Gastrocnemius medialis (tissue), 4 donors: Measurements from ENCODE around the gene APLN. TPM values are rescaled to one million over a fixed set of nuclear protein-coding genes. Genes with fewer than 3 reads are reported as not detected.
A peak's percentile ranks its signal among the peaks of the same experiment; 100 is the strongest.

Experiments used
- ATAC-seq, 2 donors: fragments of 150-250 bp; one replicate each; pipeline ENCODE4 v1.9.1; 2016
- DNase-seq, 2 donors: peaks; one replicate each; pipeline ENCODE4 v3.0.0-alpha.2; 2019
- H3K27ac ChIP-seq, 4 donors: fragments of 200-600 bp; sonication (generic); 1 replicate in 1 of 4; 2 replicates in 3 of 4; pipeline ENCODE4 v1.5.1; 2016 to 2018; ENCODE audit warnings: mild to moderate bottlenecking in 2 of 4, moderate library complexity in 1 of 4
- H3K27me3 ChIP-seq, 3 donors: fragments of 200-600 bp; sonication (generic) in 2 of 3; 1 replicate in 1 of 3; 2 replicates in 2 of 3; pipeline versions ENCODE4 v1.5.1 to v1.6.0; 2016 to 2019; ENCODE audit warnings: mild to moderate bottlenecking in 1 of 3, moderate library complexity in 1 of 3
- H3K36me3 ChIP-seq, 2 donors: fragments of 200-600 bp; sonication (generic) in 1 of 2; one replicate each; pipeline ENCODE4 v1.5.1; 2017 to 2018
- H3K4me1 ChIP-seq, 2 donors: fragments of 200-600 bp; sonication (generic) in 1 of 2; one replicate each; pipeline ENCODE4 v1.5.1; 2016 to 2017; ENCODE audit warnings: mild to moderate bottlenecking in 2 of 2
- H3K4me3 ChIP-seq, 4 donors: fragments of 200-600 bp; sonication (generic) in 3 of 4; 1 replicate in 1 of 4; 2 replicates in 3 of 4; pipeline ENCODE4 v1.5.1; 2016 to 2019; ENCODE audit warnings: mild to moderate bottlenecking in 2 of 4
- H3K9me3 ChIP-seq, 3 donors: fragments of 200-600 bp; sonication (generic) in 2 of 3; 1 replicate in 1 of 3; 2 replicates in 2 of 3; pipeline ENCODE4 v1.5.1; 2016 to 2019
- CTCF ChIP-seq, 5 experiments: fragments of 450-650 bp in 3 of 5; fragments of 200-600 bp in 2 of 5; sonication (generic) in 2 of 5; IDR thresholded peaks in 4 of 5; conservative IDR thresholded peaks in 1 of 5; 1 replicate in 4 of 5; 2 replicates in 1 of 5; pipeline ENCODE4 v1.5.1; 2016 to 2019; ENCODE audit warnings: antibody characterized with exemption in 5 of 5, mild to moderate bottlenecking in 3 of 5, moderate library complexity in 3 of 5
- POLR2A ChIP-seq, 2 donors: fragments of 450-650 bp; IDR thresholded peaks; one replicate each; pipeline ENCODE4 v1.6.1; 2017; ENCODE audit warnings: antibody characterized with exemption in 2 of 2, mild to moderate bottlenecking in 2 of 2, moderate library complexity in 2 of 2
- in situ Hi-C, 4 donors: fragments of 200-750 bp; cut with MboI; loops; one replicate each; pipeline versions ENCODE4 v1.15.0 to v1.8.0; 2017; ENCODE audit warnings: low sequenced_read_pairs in 4 of 4
- intact Hi-C: fragments of 100-400 bp; cut with DNase I; formaldehyde crosslinking; loops from one replicate; pipeline ENCODE4 v1.15.1; 2023; ENCODE audit warnings: low total_unique reads
- total RNA-seq, 4 donors: library from RNA; depleted of rRNA; stranded (reverse); fragments of >200 nt; gene quantifications; one replicate each; pipeline versions ENCODE4 v1.1.0 to v1.2.3, GENCODE V29; 2016

The APLN gene
- not detected for total RNA-seq

DNA sequence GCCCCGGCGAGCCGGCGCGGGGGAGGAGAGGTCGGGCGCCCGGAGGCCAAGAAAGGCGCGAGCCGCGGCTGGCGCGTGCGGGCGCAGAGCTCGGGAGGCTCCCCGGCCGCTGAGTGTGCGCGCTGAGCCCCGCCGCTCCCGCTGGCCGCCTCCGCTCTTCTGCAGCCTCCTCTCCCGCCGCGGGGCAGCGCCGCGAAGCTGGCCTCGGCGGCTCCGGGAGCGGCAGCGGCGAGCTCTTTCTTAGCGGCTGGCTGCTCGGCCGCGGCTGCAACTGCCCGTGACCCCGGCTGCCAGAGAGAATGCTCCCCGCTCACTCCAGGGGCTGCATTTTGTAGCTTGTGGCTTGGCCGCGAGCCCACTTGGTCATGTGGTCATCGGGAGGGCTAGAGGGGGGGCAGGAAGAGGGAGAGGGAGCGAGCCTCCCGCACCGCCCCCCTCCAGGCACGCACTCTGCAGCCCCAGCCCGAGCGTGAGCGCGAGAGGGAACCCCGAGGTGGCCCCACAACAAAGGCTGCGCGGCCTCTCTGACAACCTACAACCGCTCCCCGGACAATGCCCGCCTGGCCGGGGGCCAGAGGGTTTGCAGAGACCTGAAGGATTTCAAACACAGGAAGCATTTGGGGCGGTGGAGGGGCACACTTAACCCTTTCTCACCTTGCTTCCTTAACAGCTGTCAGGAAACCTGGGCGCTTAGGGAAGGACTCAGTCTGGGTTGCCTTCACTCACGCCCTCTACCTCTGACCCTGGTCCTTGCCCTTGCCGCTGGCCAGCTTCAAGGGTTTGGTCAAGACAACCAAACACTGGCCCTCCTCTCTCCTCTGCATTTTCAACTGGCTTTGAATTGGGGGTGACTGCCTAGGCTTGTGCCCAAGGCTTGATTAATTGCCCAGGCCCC lies at the start of gene APLN:
Gene APLN, minus strand, starts transcription at position 305 of the 895 bp plus-strand sequence. CDS start 326 bp downstream, outside the sequence.
- Histone ChIP-seq H3K4me3 (peak within 1 kb of the TSS; percentile 47 to 62 (median 50)), H3K27me3 (no peaks in the 10 kb centered on the region), H3K27ac (no peak within 1 kb of the TSS), H3K36me3 (no peaks in the 10 kb centered on the region), H3K4me1 (peaks cover 0 to 9% of the 10 kb centered on the region in 2 donors), H3K9me3 (no peaks in the 10 kb centered on the region)
- TF ChIP-seq POLR2A (IDR thresholded peaks at IDR 0.05) = no peak
- TF ChIP-seq CTCF (IDR thresholded peaks at IDR 0.05 in 4 of 5, conservative IDR thresholded peaks at IDR 0.05 in 1 of 5) = no peak
- no peak for DNase-seq
- intact Hi-C loops (loop anchor here (5.0 to 10.0 kb wide), 2 partner anchors 48 to 190 kb away; partner anchors contain the start of gene ZDHHC9), in situ Hi-C loops (no loop called here)
- ATAC-seq = peak; percentile 45 to 53

GRCh38 chrX:129704491-129704890 lies 49.7 kb upstream of the APLN start:
- no peaks in the 10 kb centered on the region for H3K4me1 ChIP-seq
- H3K27me3 ChIP-seq = no peaks in the 10 kb centered on the region
- TF ChIP-seq POLR2A (IDR thresholded peaks at IDR 0.05) (no peak), CTCF (IDR thresholded peaks at IDR 0.05 in 4 of 5, conservative IDR thresholded peaks at IDR 0.05 in 1 of 5) (no peak)
- H3K36me3 ChIP-seq = no peaks in the 10 kb centered on the region
- intact Hi-C loops (no loop called here), in situ Hi-C loops (no loop called here)
- no peak overlapping the region for H3K27ac ChIP-seq
- no peak overlapping the region for H3K4me3 ChIP-seq
- ATAC-seq = no peak
- H3K9me3 ChIP-seq = no peaks in the 10 kb centered on the region
- no peak for DNase-seq

GRCh38 chrX:129701624-129702069 lies 46.9 kb upstream of the APLN start:
- in situ Hi-C loops = no loop called here
- peak; percentile 73 to 76 for ATAC-seq
- intact Hi-C loops = no loop called here
- no peak overlapping the region for H3K4me3 ChIP-seq
- DNase-seq = peak; percentile 38 to 72
- no peaks in the 10 kb centered on the region for H3K4me1 ChIP-seq
- no peaks in the 10 kb centered on the region for H3K27me3 ChIP-seq
- no peaks in the 10 kb centered on the region for H3K36me3 ChIP-seq
- no peaks in the 10 kb centered on the region for H3K9me3 ChIP-seq
- TF ChIP-seq CTCF (IDR thresholded peaks at IDR 0.05 in 4 of 5, conservative IDR thresholded peaks at IDR 0.05 in 1 of 5) (no peak), POLR2A (IDR thresholded peaks at IDR 0.05) (no peak)
- H3K27ac ChIP-seq = no peak overlapping the region

DNA sequence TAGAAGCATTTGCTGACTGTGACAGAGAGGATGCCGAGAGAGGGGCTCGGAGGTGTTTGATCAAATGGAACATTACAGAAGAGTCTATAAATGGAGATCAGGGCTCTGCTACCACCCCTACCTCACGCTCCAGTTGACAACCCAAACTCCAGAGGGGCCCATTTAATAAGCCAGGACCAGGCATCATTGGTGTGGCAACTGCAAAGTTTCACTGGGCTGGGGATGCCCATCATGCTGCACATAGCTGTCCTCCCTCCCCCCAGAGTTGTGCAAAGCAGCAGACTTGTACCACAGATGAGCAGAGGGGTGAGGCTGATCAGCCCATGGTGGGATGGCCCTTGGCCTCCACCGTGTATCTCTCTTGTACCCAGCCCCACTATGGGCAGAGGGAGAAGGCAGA lies 45.8 kb upstream of the APLN start:
- Histone ChIP-seq H3K27me3 (no peaks in the 10 kb centered on the region), H3K36me3 (no peaks in the 10 kb centered on the region), H3K4me1 (no peaks in the 10 kb centered on the region), H3K27ac (no peak overlapping the region), H3K4me3 (no peak overlapping the region), H3K9me3 (no peaks in the 10 kb centered on the region)
- TF ChIP-seq CTCF (IDR thresholded peaks at IDR 0.05 in 4 of 5, conservative IDR thresholded peaks at IDR 0.05 in 1 of 5) = no peak
- TF ChIP-seq POLR2A (IDR thresholded peaks at IDR 0.05) = no peak
- intact Hi-C loops = no loop called here
- in situ Hi-C loops = no loop called here
- ATAC-seq = no peak
- DNase-seq = no peak
